Mammary epithelial cell (primary cell): ENCODE measurements around the gene TP53.

Experiments
- EZH2 ChIP-seq: IDR thresholded peaks from 2 replicates; pipeline ENCODE4 v1.6.1; 2012; ENCODE audit warnings: low read length, inconsistent platforms, borderline replicate concordance
- TF ChIP-seq, protein P1 (sequence below), 2 donors: IDR thresholded peaks in 1 of 2; conservative IDR thresholded peaks in 1 of 2; 2 replicates each; pipeline ENCODE4 v1.5.1; 2011 to 2012; ENCODE audit warnings: inconsistent platforms in 2 of 2, low read length in 2 of 2, mild to moderate bottlenecking in 2 of 2, control low read depth in 1 of 2, low read depth in 1 of 2; ENCODE audit not compliant: insufficient read depth in 1 of 2; ENCODE audit errors: extremely low read depth in 1 of 2

DNA sequence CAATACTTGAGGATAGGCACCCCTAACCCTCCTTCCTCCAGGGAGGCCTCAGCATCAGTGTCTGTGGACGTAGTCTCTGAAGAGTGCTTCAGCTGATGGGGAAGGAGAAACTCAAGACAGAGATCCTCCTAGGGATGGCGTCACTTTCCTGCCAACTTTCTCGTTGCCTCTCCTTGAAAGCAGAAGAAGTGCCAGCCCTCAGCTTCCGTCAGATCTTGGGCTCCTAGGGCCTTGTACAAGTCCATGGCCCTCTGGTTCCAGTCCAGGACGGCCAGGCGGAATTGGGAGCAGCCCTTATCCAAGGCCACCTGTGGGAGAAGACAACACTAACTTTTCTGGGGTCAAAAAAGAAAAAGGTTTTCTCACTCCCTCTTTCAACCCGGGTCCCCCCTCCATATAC, 61.0 kb downstream of the TP53 start:
- TF ChIP-seq, protein P1, sequence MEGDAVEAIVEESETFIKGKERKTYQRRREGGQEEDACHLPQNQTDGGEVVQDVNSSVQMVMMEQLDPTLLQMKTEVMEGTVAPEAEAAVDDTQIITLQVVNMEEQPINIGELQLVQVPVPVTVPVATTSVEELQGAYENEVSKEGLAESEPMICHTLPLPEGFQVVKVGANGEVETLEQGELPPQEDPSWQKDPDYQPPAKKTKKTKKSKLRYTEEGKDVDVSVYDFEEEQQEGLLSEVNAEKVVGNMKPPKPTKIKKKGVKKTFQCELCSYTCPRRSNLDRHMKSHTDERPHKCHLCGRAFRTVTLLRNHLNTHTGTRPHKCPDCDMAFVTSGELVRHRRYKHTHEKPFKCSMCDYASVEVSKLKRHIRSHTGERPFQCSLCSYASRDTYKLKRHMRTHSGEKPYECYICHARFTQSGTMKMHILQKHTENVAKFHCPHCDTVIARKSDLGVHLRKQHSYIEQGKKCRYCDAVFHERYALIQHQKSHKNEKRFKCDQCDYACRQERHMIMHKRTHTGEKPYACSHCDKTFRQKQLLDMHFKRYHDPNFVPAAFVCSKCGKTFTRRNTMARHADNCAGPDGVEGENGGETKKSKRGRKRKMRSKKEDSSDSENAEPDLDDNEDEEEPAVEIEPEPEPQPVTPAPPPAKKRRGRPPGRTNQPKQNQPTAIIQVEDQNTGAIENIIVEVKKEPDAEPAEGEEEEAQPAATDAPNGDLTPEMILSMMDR (conservative IDR thresholded peaks at IDR 0.05 in 1 of 2, IDR thresholded peaks at IDR 0.05 in 1 of 2; ENCODE audit: extremely low read depth in 1 of 2, insufficient read depth in 1 of 2, low read depth in 1 of 2, low read length in 2 of 2): no peak
- TF ChIP-seq EZH2: no peak
